ENCODE results near the gene JMJD6.
A peak's percentile ranks its signal among the peaks of the same experiment; 100 is the strongest.
"Not testable (repeated sequence)": the region's sequence is repeated elsewhere in the genome, so short reads cannot be mapped to it uniquely, and the experiment has no call there.

The JMJD6 gene

GRCh38 chr17:76716146-76716838 is 10.1 kb downstream of the JMJD6 start:
- no peak for DNase-seq (ENCODE audit: low spot score)

- no peak for DNase-seq (ENCODE audit: low spot score)
These were observed 10.9 kb downstream of the JMJD6 start for GRCh38 chr17:76715496-76715830.

GRCh38 chr17:76714822-76715495 is 11.4 kb downstream of the JMJD6 start:
- DNase-seq (ENCODE audit: low spot score), result no peak

GRCh38 chr17:76714336-76714735 is 12.1 kb downstream of the JMJD6 start:
- DNase-seq (ENCODE audit: low spot score), result no peak

GRCh38 chr17:76713765-76714164 is 12.6 kb downstream of the JMJD6 start:
- no peak for DNase-seq (ENCODE audit: low spot score)

GRCh38 chr17:76712321-76712720 is 14.1 kb downstream of the JMJD6 start:
- not testable (repeated sequence) for DNase-seq (ENCODE audit: low spot score)

GRCh38 chr17:76710863-76711611 is 15.4 kb downstream of the JMJD6 start, which contains the start of gene MXRA7:
MXRA7 (minus strand) TSS chr17:76710965; CDS start chr17:76710946, 19 bp downstream.
- peak; percentile 56 for DNase-seq (ENCODE audit: low spot score)

GRCh38 chr17:76709951-76710862 is 16.2 kb downstream of the JMJD6 start:
- not testable (repeated sequence) for DNase-seq (ENCODE audit: low spot score)

- DNase-seq (ENCODE audit: low spot score), result peak; percentile 97
These were observed 17.1 kb downstream of the JMJD6 start for GRCh38 chr17:76709077-76709950.

- DNase-seq (ENCODE audit: low spot score), result peak; percentile 82
These were observed 18.2 kb downstream of the JMJD6 start for GRCh38 chr17:76707985-76708807.

GRCh38 chr17:76706817-76707216 is 19.6 kb downstream of the JMJD6 start:
- DNase-seq (ENCODE audit: low spot score), result no peak

- DNase-seq (ENCODE audit: low spot score), result no peak
These were observed 21.6 kb downstream of the JMJD6 start for GRCh38 chr17:76704805-76705204.

- no peak for DNase-seq (ENCODE audit: low spot score)
These were observed 23.3 kb downstream of the JMJD6 start for GRCh38 chr17:76702941-76703637.

- no peak for DNase-seq (ENCODE audit: low spot score)
These were observed 24.3 kb downstream of the JMJD6 start for GRCh38 chr17:76702076-76702475.

- DNase-seq (ENCODE audit: low spot score), result no peak
These were observed 24.9 kb downstream of the JMJD6 start for GRCh38 chr17:76701471-76701967.

- peak; percentile 78 for DNase-seq (ENCODE audit: low spot score)
These were observed 25.6 kb downstream of the JMJD6 start for GRCh38 chr17:76700617-76701470.

GRCh38 chr17:76700270-76700616 is 26.2 kb downstream of the JMJD6 start:
- DNase-seq (ENCODE audit: low spot score), result no peak

- not testable (repeated sequence) for DNase-seq (ENCODE audit: low spot score)
These were observed 27.9 kb downstream of the JMJD6 start for GRCh38 chr17:76698466-76698977.

All from SK-N-DZ (cell line).